Body of pancreas (tissue), 4 donors: ENCODE measurements around the gene AJM1.

ENCODE experiments used
- POLR2A ChIP-seq, 3 donors: fragments of 450-650 bp; IDR thresholded peaks; one replicate each; pipeline ENCODE4 v1.6.1; 2016; ENCODE audit warnings: antibody characterized with exemption in 3 of 3, mild to moderate bottlenecking in 2 of 3
- TF ChIP-seq, protein P1 (sequence below), 7 experiments: fragments of 450-650 bp in 4 of 7; fragments of 200-600 bp in 3 of 7; sonication (generic) in 3 of 7; IDR thresholded peaks; one replicate each; pipeline ENCODE4 v1.5.1; 2016 to 2019; ENCODE audit warnings: antibody characterized with exemption in 7 of 7

DNA sequence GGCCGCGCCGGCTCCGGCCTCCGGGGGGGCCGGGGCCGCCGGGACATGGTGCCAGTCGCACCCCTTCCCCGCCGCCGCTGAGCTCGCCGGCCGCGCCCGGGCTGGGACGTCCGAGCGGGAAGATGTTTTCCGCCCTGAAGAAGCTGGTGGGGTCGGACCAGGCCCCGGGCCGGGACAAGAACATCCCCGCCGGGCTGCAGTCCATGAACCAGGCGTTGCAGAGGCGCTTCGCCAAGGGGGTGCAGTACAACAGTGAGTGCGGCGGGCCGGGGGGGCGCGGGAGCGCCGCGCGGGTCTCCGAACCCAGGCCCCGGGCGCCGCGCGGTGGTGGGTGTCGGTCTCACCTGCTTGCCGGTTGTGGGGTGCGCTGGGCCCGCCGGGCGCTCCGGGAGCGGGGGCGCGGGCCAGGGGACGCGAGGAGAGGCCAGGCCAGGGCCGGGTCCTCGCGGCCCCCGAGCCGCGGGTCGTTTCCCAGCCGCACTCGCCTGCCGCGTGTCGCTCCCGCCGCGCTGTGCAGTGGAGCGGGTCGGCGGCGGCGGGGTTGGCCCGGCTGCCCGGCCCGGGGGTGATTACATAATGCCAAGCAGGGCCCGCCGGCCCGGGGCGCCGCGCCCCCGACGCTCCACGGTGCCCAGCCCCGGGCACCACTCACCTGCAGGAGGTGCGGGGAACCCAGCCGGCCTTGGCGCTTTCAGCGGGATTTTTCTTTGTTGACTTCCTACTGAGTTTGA lies 34.0 kb upstream of the AJM1 start:
- TF ChIP-seq, protein P1, sequence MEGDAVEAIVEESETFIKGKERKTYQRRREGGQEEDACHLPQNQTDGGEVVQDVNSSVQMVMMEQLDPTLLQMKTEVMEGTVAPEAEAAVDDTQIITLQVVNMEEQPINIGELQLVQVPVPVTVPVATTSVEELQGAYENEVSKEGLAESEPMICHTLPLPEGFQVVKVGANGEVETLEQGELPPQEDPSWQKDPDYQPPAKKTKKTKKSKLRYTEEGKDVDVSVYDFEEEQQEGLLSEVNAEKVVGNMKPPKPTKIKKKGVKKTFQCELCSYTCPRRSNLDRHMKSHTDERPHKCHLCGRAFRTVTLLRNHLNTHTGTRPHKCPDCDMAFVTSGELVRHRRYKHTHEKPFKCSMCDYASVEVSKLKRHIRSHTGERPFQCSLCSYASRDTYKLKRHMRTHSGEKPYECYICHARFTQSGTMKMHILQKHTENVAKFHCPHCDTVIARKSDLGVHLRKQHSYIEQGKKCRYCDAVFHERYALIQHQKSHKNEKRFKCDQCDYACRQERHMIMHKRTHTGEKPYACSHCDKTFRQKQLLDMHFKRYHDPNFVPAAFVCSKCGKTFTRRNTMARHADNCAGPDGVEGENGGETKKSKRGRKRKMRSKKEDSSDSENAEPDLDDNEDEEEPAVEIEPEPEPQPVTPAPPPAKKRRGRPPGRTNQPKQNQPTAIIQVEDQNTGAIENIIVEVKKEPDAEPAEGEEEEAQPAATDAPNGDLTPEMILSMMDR (IDR thresholded peaks at IDR 0.05) = peak in 1 of 7 experiments; percentile 15
- TF ChIP-seq POLR2A (IDR thresholded peaks at IDR 0.05) = no peak
